HCT116 (cell line): Measurements from ENCODE around the gene BMAL1.

ENCODE experiments used
- ATF3 ChIP-seq: IDR thresholded peaks from 2 replicates; pipeline ENCODE4 v1.6.1; 2012
- CBX3 ChIP-seq: IDR thresholded peaks from 2 replicates; pipeline ENCODE4 v1.6.1; 2012; ENCODE audit warnings: low read depth
- CEBPB ChIP-seq: IDR thresholded peaks from 2 replicates; pipeline ENCODE4 v1.6.1; 2012; ENCODE audit warnings: low read depth
- CTCF ChIP-seq, 3 experiments: fragments of 200-600 bp in 1 of 3; sonication (generic) in 1 of 3; IDR thresholded peaks in 2 of 3; conservative IDR thresholded peaks in 1 of 3; 2 replicates each; pipeline ENCODE4 v1.5.1; 2012 to 2017; ENCODE audit warnings: low read depth in 2 of 3, low read length in 2 of 3, antibody characterized with exemption in 1 of 3, borderline replicate concordance in 1 of 3, control low read depth in 1 of 3, mild to moderate bottlenecking in 1 of 3, mixed read lengths in 1 of 3, mixed run types in 1 of 3, moderate library complexity in 1 of 3; ENCODE audit not compliant: insufficient read depth in 1 of 3
- EZH2phosphoT487 ChIP-seq: fragments of 200-600 bp; IDR thresholded peaks from 2 replicates; pipeline ENCODE4 v1.6.1; 2018; ENCODE audit warnings: antibody characterized with exemption, borderline replicate concordance
- JUND ChIP-seq: IDR thresholded peaks from 2 replicates; pipeline ENCODE4 v1.6.1; 2012
- MAX ChIP-seq: IDR thresholded peaks from 2 replicates; pipeline ENCODE4 v1.6.1; 2012
- POLR2AphosphoS5 ChIP-seq: IDR thresholded peaks from 2 replicates; pipeline ENCODE4 v1.6.1; 2011; ENCODE audit warnings: mild to moderate bottlenecking, low read depth, low read length, moderate library complexity
- SRF ChIP-seq: IDR thresholded peaks from 2 replicates; pipeline ENCODE4 v1.6.1; 2012; ENCODE audit warnings: low read depth
- YY1 ChIP-seq: IDR thresholded peaks from 2 replicates; pipeline ENCODE4 v1.6.1; 2011; ENCODE audit warnings: low read length, low read depth, moderate library complexity, mild to moderate bottlenecking; ENCODE audit not compliant: insufficient replicate concordance; ENCODE audit errors: extremely low read depth
- ZNF274 ChIP-seq: fragments of 200-500 bp; sonication (Bioruptor generic); IDR thresholded peaks from 2 replicates; pipeline ENCODE4 v1.6.1; 2014; ENCODE audit warnings: mild to moderate bottlenecking, low read depth, low read length, inconsistent platforms

- no peak for TF ChIP-seq EZH2phosphoT487
- TF ChIP-seq CTCF (IDR thresholded peaks at IDR 0.05 in 2 of 3, conservative IDR thresholded peaks at IDR 0.05 in 1 of 3; ENCODE audit: borderline replicate concordance in 1 of 3, insufficient read depth in 1 of 3, low read depth in 2 of 3, low read length in 2 of 3): no peak
- no peak for TF ChIP-seq SRF
- no peak for TF ChIP-seq YY1
- TF ChIP-seq CBX3: no peak
- no peak for TF ChIP-seq CEBPB
- no peak for TF ChIP-seq JUND
- no peak for TF ChIP-seq POLR2AphosphoS5
- no peak for TF ChIP-seq ZNF274
- no peak for TF ChIP-seq MAX
- no peak for TF ChIP-seq ATF3
These were observed 17.4 kb downstream of the BMAL1 start for GRCh38 chr11:13294771-13295579.
